SK-N-MC (cell line): ENCODE results near the gene PLAAT2.
"Not testable (repeated sequence)": the region's sequence is repeated elsewhere in the genome, so short reads cannot be mapped to it uniquely, and the experiment has no call there.

Source experiments
- EZH2 ChIP-seq: fragments of 200-600 bp; sonication (generic); IDR thresholded peaks from one replicate; pipeline ENCODE4 v1.6.1; 2017; ENCODE audit warnings: antibody characterized with exemption
- FOXP2 ChIP-seq: optimal IDR thresholded peaks from 2 replicates; pipeline ENCODE3; 2011; ENCODE audit warnings: mild to moderate bottlenecking, moderate library complexity; ENCODE audit not compliant: insufficient read depth; ENCODE audit errors: extremely low read length, control extremely low read depth
- POLR2AphosphoS5 ChIP-seq: IDR thresholded peaks from 2 replicates; pipeline ENCODE4 v1.6.1; 2012; ENCODE audit warnings: mild to moderate bottlenecking, low read depth, low read length, borderline replicate concordance

DNA sequence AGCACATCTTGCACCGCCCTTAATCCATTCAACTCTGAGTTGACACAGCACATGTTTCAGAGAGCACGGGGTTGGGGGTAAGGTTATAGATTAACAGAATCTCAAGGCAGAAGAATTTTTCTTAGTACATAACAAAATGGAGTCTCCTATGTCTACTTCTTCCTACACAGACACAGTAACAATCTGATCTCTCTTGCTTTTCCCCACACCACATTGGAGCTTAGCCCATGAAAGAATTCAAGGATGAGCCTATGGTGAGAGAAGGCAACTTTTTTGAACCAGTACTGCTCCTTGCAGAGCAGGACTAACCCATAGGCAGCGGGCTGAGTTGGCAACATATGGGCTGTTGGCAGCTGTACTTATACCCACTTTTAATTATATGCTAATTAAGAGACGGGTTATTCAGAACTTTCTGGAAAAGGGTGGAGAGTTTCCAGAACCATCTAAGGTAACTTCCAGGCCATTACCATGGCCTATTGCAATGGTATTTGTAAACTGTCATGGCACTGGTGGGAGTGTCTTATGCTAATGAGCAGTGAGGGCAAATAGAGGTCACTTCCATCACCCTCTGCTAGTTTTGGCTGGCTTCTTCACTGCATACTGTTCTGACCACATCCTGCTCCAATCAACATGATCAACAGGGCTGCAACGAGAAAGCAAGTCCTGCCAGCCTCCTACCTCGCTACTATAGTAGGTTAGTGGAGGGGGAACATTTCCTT is 31.9 kb downstream of the PLAAT2 start:
- not testable (repeated sequence) for TF ChIP-seq POLR2AphosphoS5, EZH2, FOXP2
